ENCODE data around the gene RUNX3. TPM values are rescaled to one million over a fixed set of nuclear protein-coding genes. Genes with fewer than 3 reads are reported as not detected.

RUNX3 gene
- polyA plus RNA-seq, 3 donors, result 0.26 to 0.55 (median 0.38) TPM

- DNase-seq, result no peak
These were observed 18.2 kb upstream of the RUNX3 start for GRCh38 chr1:24948079-24948827.

GRCh38 chr1:24946861-24947658 is 17.0 kb upstream of the RUNX3 start:
- no peak for DNase-seq

- no peak for DNase-seq
These were observed 15.6 kb upstream of the RUNX3 start for GRCh38 chr1:24945354-24946326.

- no peak for DNase-seq
These were observed 14.2 kb upstream of the RUNX3 start for GRCh38 chr1:24944318-24944717.

GRCh38 chr1:24942789-24943188 is 12.7 kb upstream of the RUNX3 start:
- no peak for DNase-seq

- DNase-seq, result no peak
These were observed 11.5 kb upstream of the RUNX3 start for GRCh38 chr1:24941564-24941963.

- DNase-seq, result no peak
These were observed 10.2 kb upstream of the RUNX3 start for GRCh38 chr1:24940231-24940630.

- no peak for DNase-seq
These were observed 9.7 kb upstream of the RUNX3 start for GRCh38 chr1:24939675-24940193.

GRCh38 chr1:24939040-24939674 is 9.1 kb upstream of the RUNX3 start:
- no peak for DNase-seq

GRCh38 chr1:24938276-24938675 is 8.2 kb upstream of the RUNX3 start:
- DNase-seq, result no peak

GRCh38 chr1:24936684-24937083 is 6.6 kb upstream of the RUNX3 start:
- no peak for DNase-seq

- no peak for DNase-seq
These were observed 5.8 kb upstream of the RUNX3 start for GRCh38 chr1:24935615-24936484.

GRCh38 chr1:24935196-24935526 is 5.1 kb upstream of the RUNX3 start:
- DNase-seq, result no peak

- DNase-seq, result no peak
These were observed 4.5 kb upstream of the RUNX3 start for GRCh38 chr1:24934310-24935195.

- DNase-seq, result no peak
These were observed 3.4 kb upstream of the RUNX3 start for GRCh38 chr1:24933468-24933867.

- no peak for DNase-seq
These were observed 2.7 kb upstream of the RUNX3 start for GRCh38 chr1:24932725-24933294.

- DNase-seq, result no peak
These were observed 2.2 kb upstream of the RUNX3 start for GRCh38 chr1:24932284-24932683.

- DNase-seq, result no peak
These were observed 1.6 kb upstream of the RUNX3 start for GRCh38 chr1:24931468-24932231.

Data from renal pelvis (tissue), 4 donors.